Measurements from ENCODE around the gene KCNIP1. TPM values are rescaled to one million over a fixed set of nuclear protein-coding genes. Genes with fewer than 3 reads are reported as not detected.

KCNIP1 gene
- total RNA-seq, 3 donors from 2014 or later = not detected

DNA sequence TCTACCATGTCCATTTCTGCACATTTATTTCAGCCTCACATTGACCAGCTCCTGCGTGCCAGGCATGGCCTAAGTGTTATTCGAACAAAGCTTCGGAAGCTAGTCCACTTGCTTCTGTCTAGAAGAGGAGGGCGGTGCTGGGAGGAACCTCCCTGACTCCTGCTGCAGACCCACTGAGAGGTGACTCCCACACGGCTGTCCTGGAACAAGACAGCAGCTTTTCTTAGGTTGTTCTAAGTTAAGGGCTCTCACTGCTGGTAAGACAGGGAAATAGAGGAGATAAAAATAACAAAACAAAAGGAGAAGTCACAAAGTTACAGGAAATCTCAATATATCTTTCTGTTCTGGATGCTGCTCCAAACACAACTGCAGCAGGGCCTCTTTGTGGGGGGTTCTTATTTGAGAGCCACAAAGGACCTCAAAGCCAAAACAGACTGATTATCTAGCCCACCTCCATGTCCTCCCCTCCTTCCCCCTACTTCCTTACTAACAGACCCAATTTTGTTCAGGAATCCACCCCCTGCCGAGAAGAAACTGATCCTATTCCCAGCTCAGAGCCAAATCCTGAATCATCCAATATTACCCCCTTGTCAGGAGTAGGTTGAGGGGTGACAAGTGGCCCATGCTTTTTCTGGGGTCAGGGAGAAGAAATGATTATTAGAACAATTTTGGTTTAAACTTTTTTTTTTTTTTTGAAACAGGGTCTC is 28.4 kb upstream of the KCNIP1 start:
- H3K4me3 Mint-ChIP-seq = no peak overlapping the region
- DNase-seq = no peak
- peaks cover 8% of the 10 kb centered on the region for H3K27me3 Mint-ChIP-seq (ENCODE audit: low read depth)
- H3K4me1 Mint-ChIP-seq (ENCODE audit: low read depth) = no peaks in the 10 kb centered on the region
- H3K36me3 Mint-ChIP-seq (ENCODE audit: insufficient read depth) = no peaks in the 10 kb centered on the region
- H3K9me3 Mint-ChIP-seq = no peaks in the 10 kb centered on the region
- no peak for ATAC-seq

- H3K9me3 Mint-ChIP-seq = no peaks in the 10 kb centered on the region
- H3K4me1 Mint-ChIP-seq (ENCODE audit: low read depth) = no peaks in the 10 kb centered on the region
- DNase-seq (no peak), ATAC-seq (no peak)
- peaks cover 6% of the 10 kb centered on the region for H3K27me3 Mint-ChIP-seq (ENCODE audit: low read depth)
- H3K36me3 Mint-ChIP-seq (ENCODE audit: insufficient read depth) = no peaks in the 10 kb centered on the region
- H3K4me3 Mint-ChIP-seq = no peak overlapping the region
Measured at GRCh38 chr5:170476704-170477103, 27.1 kb upstream of the KCNIP1 start.

- no peak for DNase-seq
- H3K4me3 Mint-ChIP-seq = no peak overlapping the region
- H3K36me3 Mint-ChIP-seq (ENCODE audit: insufficient read depth) = no peaks in the 10 kb centered on the region
- peaks cover 7% of the 10 kb centered on the region for H3K27me3 Mint-ChIP-seq (ENCODE audit: low read depth)
- no peaks in the 10 kb centered on the region for H3K9me3 Mint-ChIP-seq
- no peak for ATAC-seq
- H3K4me1 Mint-ChIP-seq (ENCODE audit: low read depth) = no peaks in the 10 kb centered on the region
Measured at GRCh38 chr5:170477906-170478305, 25.9 kb upstream of the KCNIP1 start.

- Mint-ChIP-seq H3K36me3 (ENCODE audit: insufficient read depth) (no peaks in the 10 kb centered on the region), H3K4me3 (no peak overlapping the region), H3K9me3 (no peaks in the 10 kb centered on the region), H3K4me1 (ENCODE audit: low read depth) (no peaks in the 10 kb centered on the region), H3K27me3 (ENCODE audit: low read depth) (peaks cover 8% of the 10 kb centered on the region)
- DNase-seq (no peak), ATAC-seq (no peak)
Measured at GRCh38 chr5:170478306-170478705, 25.5 kb upstream of the KCNIP1 start.

DNA sequence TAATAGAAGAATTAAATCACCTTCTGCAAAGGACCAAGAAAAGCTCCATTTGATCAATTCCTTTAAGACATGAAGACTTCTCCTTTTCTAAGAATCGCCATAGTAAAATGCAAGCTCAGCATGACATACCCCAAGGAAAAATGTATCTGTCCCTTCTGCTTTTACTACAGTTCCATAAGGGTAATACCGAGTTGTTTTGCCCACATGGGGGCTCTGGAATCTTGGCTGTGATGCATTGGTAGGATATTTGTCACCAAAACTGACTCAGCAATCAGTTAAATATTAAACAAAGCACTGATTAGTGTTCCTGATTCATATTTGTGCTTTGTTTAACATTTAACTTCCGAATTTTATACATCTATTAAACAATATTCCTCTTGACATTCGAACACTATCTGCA is 24.3 kb upstream of the KCNIP1 start:
- no peaks in the 10 kb centered on the region for H3K4me1 Mint-ChIP-seq (ENCODE audit: low read depth)

DNA sequence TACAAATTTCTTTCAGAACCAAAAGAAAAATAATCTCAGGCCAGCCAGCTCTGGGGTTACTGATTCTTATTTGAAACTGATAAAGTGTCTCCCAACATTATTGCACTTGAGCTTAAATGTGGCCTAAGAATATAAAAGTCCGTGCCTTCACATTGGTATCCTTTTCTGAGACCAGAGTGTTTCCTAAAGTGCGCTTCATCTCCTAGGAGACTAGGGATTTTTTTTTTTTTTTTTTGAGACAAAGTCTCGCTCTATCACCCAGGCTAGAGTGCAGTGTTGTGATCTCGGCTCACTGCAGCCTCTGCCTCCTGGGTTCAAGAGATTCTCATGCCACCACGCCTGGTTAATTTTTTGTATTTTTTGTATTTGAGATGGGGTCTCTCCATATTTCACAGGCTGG is 23.6 kb upstream of the KCNIP1 start:
- Mint-ChIP-seq H3K4me1 (ENCODE audit: low read depth) (no peaks in the 10 kb centered on the region), H3K27me3 (ENCODE audit: low read depth) (peaks cover 11% of the 10 kb centered on the region), H3K4me3 (no peak overlapping the region), H3K36me3 (ENCODE audit: insufficient read depth) (no peaks in the 10 kb centered on the region), H3K9me3 (no peaks in the 10 kb centered on the region)
- ATAC-seq = no peak
- DNase-seq = no peak

More for the DNA sequence above, 24.3 kb upstream of the KCNIP1 start:
- ATAC-seq (no peak), DNase-seq (no peak)
- H3K4me3 Mint-ChIP-seq = no peak overlapping the region
- no peaks in the 10 kb centered on the region for H3K9me3 Mint-ChIP-seq
- H3K27me3 Mint-ChIP-seq (ENCODE audit: low read depth) = peaks cover 13% of the 10 kb centered on the region
- no peaks in the 10 kb centered on the region for H3K36me3 Mint-ChIP-seq (ENCODE audit: insufficient read depth)

DNA sequence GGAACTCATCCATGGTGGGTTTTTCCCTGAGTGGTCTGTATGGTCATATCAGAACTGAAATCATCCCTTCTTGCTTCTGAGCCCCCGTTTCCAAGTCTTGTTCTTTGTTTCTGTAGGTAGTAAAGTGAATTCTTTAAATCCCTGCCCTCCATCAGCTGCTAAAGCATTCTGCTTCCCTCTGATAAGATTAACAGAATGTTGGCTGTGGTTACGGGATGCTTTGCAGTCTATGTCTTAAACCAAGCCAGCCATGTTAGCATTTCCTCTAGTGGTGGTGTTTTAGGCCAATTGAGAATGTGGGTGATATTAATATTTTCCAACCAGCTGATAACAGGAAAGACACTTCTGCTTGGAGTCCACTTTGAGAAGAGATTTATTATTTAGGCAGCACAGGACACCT is 22.0 kb upstream of the KCNIP1 start:
- ATAC-seq = no peak
- no peak overlapping the region for H3K4me3 Mint-ChIP-seq
- no peaks in the 10 kb centered on the region for H3K36me3 Mint-ChIP-seq (ENCODE audit: insufficient read depth)
- peaks cover 10% of the 10 kb centered on the region for H3K27me3 Mint-ChIP-seq (ENCODE audit: low read depth)
- H3K9me3 Mint-ChIP-seq = no peaks in the 10 kb centered on the region
- no peaks in the 10 kb centered on the region for H3K4me1 Mint-ChIP-seq (ENCODE audit: low read depth)
- DNase-seq = no peak

GRCh38 chr5:170482511-170482910 is 21.3 kb upstream of the KCNIP1 start:
- H3K27me3 Mint-ChIP-seq (ENCODE audit: low read depth) = peaks cover 10% of the 10 kb centered on the region

DNA sequence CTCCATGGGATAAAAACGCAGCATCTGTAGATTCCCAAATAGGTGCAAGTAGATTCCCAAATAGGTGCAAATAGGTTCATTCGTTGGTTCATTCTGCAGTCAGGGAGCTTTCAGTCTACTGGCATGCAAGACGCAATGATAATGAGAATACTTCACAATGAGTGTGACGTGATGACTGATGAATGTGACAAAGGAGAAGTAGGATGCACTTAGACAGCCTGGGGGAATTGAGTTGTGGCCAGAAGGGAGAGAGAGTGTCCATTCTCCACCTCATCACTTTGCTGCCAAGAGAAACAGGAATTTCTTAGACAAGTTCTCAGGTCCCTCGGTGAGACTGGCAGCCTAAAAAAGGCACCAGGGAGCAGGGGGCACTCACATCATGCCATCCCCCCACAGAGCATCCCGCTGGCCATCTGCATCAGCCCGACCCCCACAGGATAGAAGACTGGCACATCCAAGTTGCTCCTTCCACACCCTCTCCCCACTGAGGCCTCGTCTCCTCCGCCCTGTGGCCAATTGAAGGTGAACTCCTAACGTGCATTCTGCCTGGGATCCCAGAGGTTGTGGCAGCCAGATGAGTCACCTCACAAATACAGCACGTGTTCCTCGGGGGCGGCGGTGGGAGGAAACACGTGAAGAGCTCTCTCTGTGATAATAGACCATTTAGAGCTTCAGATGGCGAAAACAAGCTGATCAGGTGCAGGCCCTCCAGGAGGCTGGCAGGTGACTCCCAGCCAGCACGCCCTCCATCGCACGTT is 19.9 kb upstream of the KCNIP1 start:
- no peak for DNase-seq
- no peaks in the 10 kb centered on the region for H3K4me1 Mint-ChIP-seq (ENCODE audit: low read depth)
- no peak for ATAC-seq
- H3K27me3 Mint-ChIP-seq (ENCODE audit: low read depth) = peaks cover 10% of the 10 kb centered on the region
- no peak overlapping the region for H3K4me3 Mint-ChIP-seq
- H3K36me3 Mint-ChIP-seq (ENCODE audit: insufficient read depth) = no peaks in the 10 kb centered on the region
- no peaks in the 10 kb centered on the region for H3K9me3 Mint-ChIP-seq

More at GRCh38 chr5:170482511-170482910, 21.3 kb upstream of the KCNIP1 start:
- DNase-seq (no peak), ATAC-seq (no peak)
- no peak overlapping the region for H3K4me3 Mint-ChIP-seq
- H3K9me3 Mint-ChIP-seq = no peaks in the 10 kb centered on the region
- no peaks in the 10 kb centered on the region for H3K36me3 Mint-ChIP-seq (ENCODE audit: insufficient read depth)
- no peaks in the 10 kb centered on the region for H3K4me1 Mint-ChIP-seq (ENCODE audit: low read depth)

DNA sequence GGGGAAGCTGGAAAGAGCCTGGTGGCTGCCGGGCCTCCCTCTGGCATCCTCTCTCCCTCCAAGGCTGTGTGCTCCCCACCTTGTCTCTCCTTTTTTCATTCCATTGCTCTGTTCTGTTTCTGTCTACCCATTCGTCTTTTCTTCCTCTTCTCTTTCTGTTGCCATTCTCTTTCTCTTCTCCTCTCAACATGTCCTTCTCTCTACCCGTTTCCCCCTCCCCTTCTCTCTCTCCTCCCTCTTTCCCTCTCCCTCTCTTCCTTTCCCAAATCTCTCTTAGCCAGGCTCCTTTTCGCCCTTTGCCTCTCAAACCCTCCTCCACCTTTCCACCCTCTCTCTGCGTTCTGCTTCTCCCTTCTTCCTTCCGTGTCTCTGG is 19.4 kb upstream of the KCNIP1 start:
- H3K36me3 Mint-ChIP-seq (ENCODE audit: insufficient read depth) = no peaks in the 10 kb centered on the region
- no peak overlapping the region for H3K4me3 Mint-ChIP-seq
- H3K9me3 Mint-ChIP-seq = no peaks in the 10 kb centered on the region
- H3K27me3 Mint-ChIP-seq (ENCODE audit: low read depth) = peaks cover 10% of the 10 kb centered on the region
- ATAC-seq (no peak), DNase-seq (no peak)
- H3K4me1 Mint-ChIP-seq (ENCODE audit: low read depth) = no peaks in the 10 kb centered on the region

- no peaks in the 10 kb centered on the region for H3K9me3 Mint-ChIP-seq
- H3K27me3 Mint-ChIP-seq (ENCODE audit: low read depth) = peaks cover 10% of the 10 kb centered on the region
- no peaks in the 10 kb centered on the region for H3K4me1 Mint-ChIP-seq (ENCODE audit: low read depth)
- DNase-seq = no peak
- no peak for ATAC-seq
- no peaks in the 10 kb centered on the region for H3K36me3 Mint-ChIP-seq (ENCODE audit: insufficient read depth)
- H3K4me3 Mint-ChIP-seq = no peak overlapping the region
Measured at GRCh38 chr5:170484847-170485615, 18.8 kb upstream of the KCNIP1 start.

DNA sequence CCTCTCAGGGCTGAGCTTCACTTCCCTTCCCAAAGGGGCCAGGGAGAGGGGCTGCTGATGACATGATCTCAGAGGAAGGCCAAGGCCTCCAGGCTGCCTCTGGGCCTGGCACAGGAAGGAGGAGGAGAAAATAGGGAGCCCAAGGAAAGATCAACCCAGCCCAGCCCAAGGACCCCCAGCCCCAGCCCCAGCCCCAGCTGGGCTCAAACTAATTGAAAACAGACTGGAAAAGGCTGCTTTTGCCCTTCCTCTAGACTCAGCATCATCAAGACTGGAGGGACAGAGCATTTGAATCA is 18.3 kb upstream of the KCNIP1 start:
- ATAC-seq (no peak), DNase-seq (no peak)
- Mint-ChIP-seq H3K36me3 (ENCODE audit: insufficient read depth) (no peaks in the 10 kb centered on the region), H3K9me3 (no peaks in the 10 kb centered on the region), H3K4me1 (ENCODE audit: low read depth) (no peaks in the 10 kb centered on the region), H3K27me3 (ENCODE audit: low read depth) (peaks cover 10% of the 10 kb centered on the region), H3K4me3 (no peak overlapping the region)

GRCh38 chr5:170486371-170486770 is 17.4 kb upstream of the KCNIP1 start:
- DNase-seq (no peak), ATAC-seq (no peak)
- Mint-ChIP-seq H3K27me3 (ENCODE audit: low read depth) (peaks cover 10% of the 10 kb centered on the region), H3K4me1 (ENCODE audit: low read depth) (no peaks in the 10 kb centered on the region), H3K36me3 (ENCODE audit: insufficient read depth) (no peaks in the 10 kb centered on the region), H3K9me3 (no peaks in the 10 kb centered on the region), H3K4me3 (no peak overlapping the region)

DNA sequence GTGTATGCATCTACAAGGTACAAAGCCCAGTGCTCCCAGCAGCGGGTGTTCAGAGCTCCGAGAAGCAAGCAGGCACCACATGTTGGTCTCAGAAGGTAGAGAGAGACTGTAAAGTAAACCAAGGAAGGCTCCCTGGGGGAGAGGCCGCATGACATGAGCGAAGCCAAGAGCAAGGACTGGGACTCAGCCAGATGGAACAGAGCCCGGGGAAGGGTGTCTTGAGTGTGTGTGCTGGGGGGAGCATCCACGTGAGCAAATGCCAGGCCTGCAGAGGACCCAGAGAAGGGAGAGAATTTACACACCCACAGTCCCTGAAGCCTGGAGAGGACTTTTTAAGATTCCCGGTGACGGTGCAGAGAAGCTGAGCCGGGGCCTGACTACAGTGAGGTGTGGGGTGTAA is 15.2 kb upstream of the KCNIP1 start:
- ATAC-seq = no peak
- H3K9me3 Mint-ChIP-seq = no peaks in the 10 kb centered on the region
- H3K27me3 Mint-ChIP-seq (ENCODE audit: low read depth) = peaks cover 5% of the 10 kb centered on the region
- no peak overlapping the region for H3K4me3 Mint-ChIP-seq
- no peaks in the 10 kb centered on the region for H3K4me1 Mint-ChIP-seq (ENCODE audit: low read depth)
- no peak for DNase-seq
- H3K36me3 Mint-ChIP-seq (ENCODE audit: insufficient read depth) = no peaks in the 10 kb centered on the region

DNA sequence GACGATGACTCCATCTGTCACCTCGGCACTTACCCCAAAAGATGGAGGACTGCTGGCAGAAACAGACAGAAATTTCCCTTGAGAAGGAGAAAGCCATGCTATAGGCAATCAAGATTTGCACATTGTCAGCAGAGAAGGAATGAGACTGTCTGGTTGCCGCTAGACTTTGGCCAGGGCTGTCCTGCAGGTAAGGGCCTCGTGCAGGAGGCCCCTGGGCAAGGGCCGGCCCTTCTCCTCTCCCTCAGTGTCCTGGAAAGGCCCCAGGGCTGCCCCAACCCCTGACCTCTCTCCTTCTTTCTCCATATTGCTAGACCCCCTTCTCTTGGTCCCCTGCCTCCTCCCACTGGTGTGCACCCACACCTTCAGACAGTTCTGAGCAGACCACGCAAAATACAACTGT is 14.6 kb upstream of the KCNIP1 start:
- Mint-ChIP-seq H3K9me3 (no peaks in the 10 kb centered on the region), H3K4me1 (ENCODE audit: low read depth) (no peaks in the 10 kb centered on the region), H3K27me3 (ENCODE audit: low read depth) (peaks cover 5% of the 10 kb centered on the region), H3K4me3 (no peak overlapping the region), H3K36me3 (ENCODE audit: insufficient read depth) (no peaks in the 10 kb centered on the region)
- ATAC-seq = no peak
- DNase-seq = no peak
